HEK293 (cell line): ENCODE measurements around the gene ECD.

ENCODE experiments used
- CTCF ChIA-PET: fragments of 350-600 bp; formaldehyde crosslinking; extraction: SDS; loops from one replicate; lab custom pipeline; 2021; ENCODE audit warnings: antibody characterized with exemption; lab: Yijun Ruan, JAX
- POLR2A ChIA-PET: fragments of 300-600 bp; formaldehyde crosslinking; extraction: SDS; loops from one replicate; lab custom pipeline; 2020; ENCODE audit warnings: antibody characterized with exemption, inconsistent platforms; lab: Yijun Ruan, JAX
- H3K27ac ChIP-seq: fragments of 200-500 bp; sonication (Bioruptor generic); 2 replicates; pipeline ENCODE4 v1.5.1; 2014; ENCODE audit warnings: low read depth, low read length, control low read depth, inconsistent platforms; ENCODE audit errors: extremely low read depth
- H3K36me3 ChIP-seq, 2 experiments: fragments of 200-500 bp in 1 of 2; sonication (Bioruptor generic) in 1 of 2; 1 replicate in 1 of 2; 2 replicates in 1 of 2; pipeline ENCODE4 v1.5.1; 2014 to 2017; ENCODE audit warnings: inconsistent platforms in 2 of 2, low read length in 2 of 2; ENCODE audit not compliant: control insufficient read depth in 2 of 2, insufficient read depth in 1 of 2
- H3K4me1 ChIP-seq: fragments of 200-500 bp; sonication (Bioruptor generic); 2 replicates; pipeline ENCODE4 v1.5.1; 2014; ENCODE audit warnings: mild to moderate bottlenecking, low read length, inconsistent platforms; ENCODE audit not compliant: control insufficient read depth, insufficient read depth
- H3K4me3 ChIP-seq: 2 replicates; pipeline ENCODE4 v1.5.1; 2011; ENCODE audit warnings: low read depth, mild to moderate bottlenecking, control low read depth, low read length, moderate library complexity
- H3K9me3 ChIP-seq: fragments of 200-500 bp; sonication (Bioruptor generic); 2 replicates; pipeline ENCODE4 v1.5.1; 2014; ENCODE audit warnings: low read depth, low read length, inconsistent platforms; ENCODE audit not compliant: control insufficient read depth, insufficient read depth
- GFI1B ChIP-seq: fragments of 450-650 bp; formaldehyde crosslinking; IDR thresholded peaks from 2 replicates; pipeline ENCODE4 v1.5.1; 2016; ENCODE audit warnings: missing biosample characterization, missing genetic modification characterization
- GLI2 ChIP-seq: fragments of 450-650 bp; formaldehyde crosslinking; IDR thresholded peaks from 2 replicates; pipeline ENCODE4; 2017; ENCODE audit warnings: missing biosample characterization, missing genetic modification characterization, low read depth, borderline replicate concordance
- KLF9 ChIP-seq: fragments of 450-650 bp; formaldehyde crosslinking; IDR thresholded peaks from 2 replicates; pipeline ENCODE4 v1.5.1; 2016; ENCODE audit warnings: missing biosample characterization, missing genetic modification characterization, low read depth
- TRIM28 ChIP-seq: IDR thresholded peaks from 2 replicates; pipeline ENCODE4 v1.6.1; 2011; ENCODE audit warnings: low read length, control low read depth, borderline replicate concordance
- YY1 ChIP-seq: fragments of 450-650 bp; formaldehyde crosslinking; IDR thresholded peaks from 2 replicates; pipeline ENCODE4 v1.5.1; 2018; ENCODE audit warnings: missing biosample characterization, missing genetic modification characterization
- ZBTB11 ChIP-seq: fragments of 450-650 bp; formaldehyde crosslinking; conservative IDR thresholded peaks from 2 replicates; pipeline ENCODE4 v1.5.1; 2016; ENCODE audit warnings: low read depth, missing biosample characterization, missing genetic modification characterization
- ZBTB20 ChIP-seq: fragments of 450-650 bp; formaldehyde crosslinking; IDR thresholded peaks from 2 replicates; pipeline ENCODE4 v1.5.1; 2016; ENCODE audit warnings: missing biosample characterization, missing genetic modification characterization
- ZBTB8A ChIP-seq: fragments of 450-650 bp; formaldehyde crosslinking; IDR thresholded peaks from 2 replicates; pipeline ENCODE4 v1.5.1; 2016; ENCODE audit warnings: missing biosample characterization, missing genetic modification characterization
- ZEB2 ChIP-seq: fragments of 450-650 bp; formaldehyde crosslinking; IDR thresholded peaks from 2 replicates; pipeline ENCODE4 v1.5.1; 2016; ENCODE audit warnings: missing biosample characterization, missing genetic modification characterization
- ZFHX2 ChIP-seq: fragments of 450-650 bp; formaldehyde crosslinking; conservative IDR thresholded peaks from 2 replicates; pipeline ENCODE4 v1.5.1; 2016; ENCODE audit warnings: missing biosample characterization, missing genetic modification characterization
- ZFP3 ChIP-seq: fragments of 450-650 bp; formaldehyde crosslinking; IDR thresholded peaks from 2 replicates; pipeline ENCODE4 v1.5.1; 2016; ENCODE audit warnings: low read depth, missing biosample characterization, missing genetic modification characterization
- ZFP37 ChIP-seq: fragments of 450-650 bp; formaldehyde crosslinking; IDR thresholded peaks from 2 replicates; pipeline ENCODE4 v1.5.1; 2016; ENCODE audit warnings: missing biosample characterization, missing genetic modification characterization
- ZNF114 ChIP-seq: fragments of 450-650 bp; formaldehyde crosslinking; IDR thresholded peaks from 2 replicates; pipeline ENCODE4 v1.5.0; 2017; ENCODE audit warnings: missing biosample characterization, missing genetic modification characterization
- ZNF146 ChIP-seq: fragments of 450-650 bp; formaldehyde crosslinking; IDR thresholded peaks from 2 replicates; pipeline ENCODE4 v1.5.1; 2016; ENCODE audit warnings: missing biosample characterization, missing genetic modification characterization
- ZNF202 ChIP-seq: fragments of 450-650 bp; formaldehyde crosslinking; IDR thresholded peaks from 2 replicates; pipeline ENCODE4 v1.5.1; 2016; ENCODE audit warnings: missing biosample characterization, missing genetic modification characterization, borderline replicate concordance
- ZNF274 ChIP-seq, 2 experiments: fragments of 200-500 bp in 1 of 2; fragments of 450-650 bp in 1 of 2; sonication (Bioruptor generic) in 1 of 2; formaldehyde crosslinking in 1 of 2; IDR thresholded peaks; 2 replicates each; pipeline versions ENCODE4 v1.5.1 to v1.6.1; 2014 to 2016; ENCODE audit warnings: borderline replicate concordance in 1 of 2, inconsistent platforms in 1 of 2, low read length in 1 of 2, missing biosample characterization in 1 of 2, missing genetic modification characterization in 1 of 2
- ZNF37A ChIP-seq: fragments of 450-650 bp; IDR thresholded peaks from 2 replicates; pipeline ENCODE4 v1.5.1; 2018; ENCODE audit warnings: missing biosample characterization, missing genetic modification characterization
- ZNF423 ChIP-seq: fragments of 450-650 bp; formaldehyde crosslinking; IDR thresholded peaks from 2 replicates; pipeline ENCODE4 v1.5.1; 2016; ENCODE audit warnings: missing biosample characterization, missing genetic modification characterization
- ZNF548 ChIP-seq: fragments of 450-650 bp; formaldehyde crosslinking; IDR thresholded peaks from 2 replicates; pipeline ENCODE4 v1.5.1; 2016; ENCODE audit warnings: missing biosample characterization, missing genetic modification characterization
- ZNF571 ChIP-seq: fragments of 450-650 bp; formaldehyde crosslinking; IDR thresholded peaks from 2 replicates; pipeline ENCODE4 v1.5.0; 2017; ENCODE audit warnings: missing biosample characterization, missing genetic modification characterization
- ZNF580 ChIP-seq: fragments of 450-650 bp; formaldehyde crosslinking; IDR thresholded peaks from 2 replicates; pipeline ENCODE4 v1.5.1; 2016; ENCODE audit warnings: missing biosample characterization, missing genetic modification characterization
- ZNF768 ChIP-seq: fragments of 450-650 bp; formaldehyde crosslinking; IDR thresholded peaks from 2 replicates; pipeline ENCODE4 v1.5.1; 2018; ENCODE audit warnings: missing biosample characterization, mild to moderate bottlenecking, missing genetic modification characterization
- ZSCAN30 ChIP-seq: fragments of 450-650 bp; IDR thresholded peaks from 2 replicates; pipeline ENCODE4 v1.5.1; 2018; ENCODE audit warnings: missing biosample characterization, mild to moderate bottlenecking, missing genetic modification characterization, moderate library complexity
- TF ChIP-seq, protein P1 (sequence below): fragments of 450-650 bp; formaldehyde crosslinking; IDR thresholded peaks from 2 replicates; pipeline ENCODE4 v1.5.1; 2016; ENCODE audit warnings: missing biosample characterization, missing genetic modification characterization, low read depth
- TF ChIP-seq, protein P2 (sequence below): fragments of 450-650 bp; formaldehyde crosslinking; IDR thresholded peaks from 2 replicates; pipeline ENCODE4 v1.5.1; 2016; ENCODE audit warnings: missing biosample characterization, missing genetic modification characterization

The ECD gene

DNA sequence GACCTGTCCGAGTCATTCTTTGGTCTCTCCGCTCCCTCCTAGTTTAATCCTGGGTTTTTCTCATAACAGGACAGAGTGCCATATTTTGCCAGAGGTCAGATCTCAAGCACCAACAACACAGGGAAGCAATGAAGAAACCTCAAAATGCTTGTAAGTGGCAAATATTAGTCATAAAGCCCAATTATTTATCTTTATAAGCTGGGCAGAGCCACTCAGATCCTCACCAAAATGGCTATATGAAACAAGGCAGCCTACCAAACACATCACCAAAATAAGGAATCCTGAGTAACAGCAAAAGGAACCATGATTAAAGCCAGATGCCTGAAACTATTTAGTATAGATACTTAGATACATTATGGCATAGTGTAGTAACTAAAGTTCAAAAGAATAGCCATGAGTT, 4.7 kb downstream of the ECD start:
- Histone ChIP-seq H3K4me3 (no peak overlapping the region), H3K27ac (no peak overlapping the region), H3K4me1 (no peaks in the 10 kb centered on the region), H3K36me3 (peaks cover 23 to 37% of the 10 kb centered on the region in 2 experiments), H3K9me3 (no peaks in the 10 kb centered on the region)
- TF ChIP-seq ZNF580 (tag by site-specific recombination) (no peak), KLF9 (tag by site-specific recombination) (no peak), ZBTB20 (tag by site-specific recombination) (no peak), ZNF114 (no peak), ZNF768 (tag by site-specific recombination) (no peak), YY1 (tag by site-specific recombination) (no peak), ZNF571 (tag by site-specific recombination) (no peak), ZNF37A (tag by site-specific recombination) (no peak)
- TF ChIP-seq, protein P1, sequence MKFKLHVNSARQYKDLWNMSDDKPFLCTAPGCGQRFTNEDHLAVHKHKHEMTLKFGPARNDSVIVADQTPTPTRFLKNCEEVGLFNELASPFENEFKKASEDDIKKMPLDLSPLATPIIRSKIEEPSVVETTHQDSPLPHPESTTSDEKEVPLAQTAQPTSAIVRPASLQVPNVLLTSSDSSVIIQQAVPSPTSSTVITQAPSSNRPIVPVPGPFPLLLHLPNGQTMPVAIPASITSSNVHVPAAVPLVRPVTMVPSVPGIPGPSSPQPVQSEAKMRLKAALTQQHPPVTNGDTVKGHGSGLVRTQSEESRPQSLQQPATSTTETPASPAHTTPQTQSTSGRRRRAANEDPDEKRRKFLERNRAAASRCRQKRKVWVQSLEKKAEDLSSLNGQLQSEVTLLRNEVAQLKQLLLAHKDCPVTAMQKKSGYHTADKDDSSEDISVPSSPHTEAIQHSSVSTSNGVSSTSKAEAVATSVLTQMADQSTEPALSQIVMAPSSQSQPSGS (tag by site-specific recombination): no peak
- ChIA-PET POLR2A (no interaction called here), CTCF (interaction anchor here (2.3 kb wide), 1 partner anchor 67 kb away, joined by 8 read pairs; the partner anchor contains the start of gene P4HA1)

DNA sequence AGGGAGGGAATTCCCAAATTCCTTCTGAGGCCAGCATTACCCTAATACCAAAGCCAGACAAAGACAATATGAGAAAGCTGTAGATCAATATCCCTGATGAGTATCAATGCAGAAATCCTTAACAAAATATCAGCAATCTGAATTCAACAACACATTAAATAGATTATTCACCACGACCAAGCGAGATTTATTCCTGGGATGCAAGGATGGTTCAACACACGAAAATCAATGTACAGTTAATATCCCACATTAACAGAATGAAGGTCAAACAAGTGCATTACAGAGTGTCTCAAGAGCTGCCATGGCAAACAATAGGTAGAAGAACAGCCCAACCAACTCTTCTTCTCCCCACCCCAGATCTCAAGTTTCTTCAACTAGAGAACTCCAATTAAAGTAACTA, 6.1 kb downstream of the ECD start:
- no peaks in the 10 kb centered on the region for H3K4me1 ChIP-seq
- CTCF ChIA-PET: interaction anchor here (2.3 kb wide), 1 partner anchor 65 kb away, joined by 8 read pairs; the partner anchor contains the start of gene P4HA1
- POLR2A ChIA-PET: no interaction called here
- H3K4me3 ChIP-seq: no peak overlapping the region
- TF ChIP-seq ZFP3 (no peak), ZNF146 (no peak), GLI2 (tag by site-specific recombination) (no peak), ZNF548 (tag by site-specific recombination) (no peak), ZNF274 (IDR thresholded peaks at IDR 0.05; ENCODE audit: low read length) (no peak), ZNF274 (tag by site-specific recombination; IDR thresholded peaks at IDR 0.05; ENCODE audit: borderline replicate concordance) (no peak), GFI1B (tag by site-specific recombination) (no peak), ZSCAN30 (no peak), ZNF423 (no peak), ZBTB8A (no peak), TRIM28 (no peak), ZFHX2 (tag by site-specific recombination) (no peak), ZEB2 (no peak)
- TF ChIP-seq, protein P1 (tag by site-specific recombination): no peak
- peaks cover 37 to 44% of the 10 kb centered on the region in 2 experiments for H3K36me3 ChIP-seq
- no peaks in the 10 kb centered on the region for H3K9me3 ChIP-seq
- no peak overlapping the region for H3K27ac ChIP-seq

DNA sequence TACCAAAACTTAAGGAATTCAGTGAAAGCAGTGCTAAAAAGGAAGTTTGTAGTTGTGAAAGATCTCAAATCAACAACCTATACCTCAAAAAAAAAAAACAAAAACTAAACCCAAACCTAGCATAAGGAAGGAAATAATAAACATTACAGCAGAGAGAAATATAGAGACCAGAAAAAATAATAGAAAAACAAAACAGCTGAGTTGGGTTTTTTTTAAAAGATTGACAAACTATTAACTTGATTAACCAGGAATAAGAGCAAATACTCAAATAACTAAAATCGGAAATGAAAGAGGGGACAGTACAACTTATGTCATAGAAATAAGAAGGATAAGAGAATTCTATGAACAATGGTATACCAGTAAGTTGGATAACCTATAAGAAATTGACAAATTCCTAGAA, 6.7 kb downstream of the ECD start:
- ChIA-PET CTCF (interaction anchor here (0.8 kb wide), 1 partner anchor 18 kb away, joined by 3 read pairs; no protein-coding TSS in a partner anchor), POLR2A (no interaction called here)
- Histone ChIP-seq H3K4me1 (no peaks in the 10 kb centered on the region), H3K4me3 (no peak overlapping the region), H3K27ac (no peak overlapping the region), H3K36me3 (peaks cover 41 to 47% of the 10 kb centered on the region in 2 experiments), H3K9me3 (no peaks in the 10 kb centered on the region)
- TF ChIP-seq ZNF202 (tag by site-specific recombination): no peak
- TF ChIP-seq, protein P2, sequence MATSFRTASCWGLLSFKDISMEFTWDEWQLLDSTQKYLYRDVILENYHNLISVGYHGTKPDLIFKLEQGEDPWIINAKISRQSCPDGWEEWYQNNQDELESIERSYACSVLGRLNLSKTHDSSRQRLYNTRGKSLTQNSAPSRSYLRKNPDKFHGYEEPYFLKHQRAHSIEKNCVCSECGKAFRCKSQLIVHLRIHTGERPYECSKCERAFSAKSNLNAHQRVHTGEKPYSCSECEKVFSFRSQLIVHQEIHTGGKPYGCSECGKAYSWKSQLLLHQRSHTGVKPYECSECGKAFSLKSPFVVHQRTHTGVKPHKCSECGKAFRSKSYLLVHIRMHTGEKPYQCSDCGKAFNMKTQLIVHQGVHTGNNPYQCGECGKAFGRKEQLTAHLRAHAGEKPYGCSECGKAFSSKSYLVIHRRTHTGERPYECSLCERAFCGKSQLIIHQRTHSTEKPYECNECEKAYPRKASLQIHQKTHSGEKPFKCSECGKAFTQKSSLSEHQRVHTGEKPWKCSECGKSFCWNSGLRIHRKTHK (tag by site-specific recombination): no peak
- no peak for TF ChIP-seq ZFP37 (tag by site-specific recombination)
- TF ChIP-seq ZBTB11 (tag by site-specific recombination): no peak
